Measurements from ENCODE around the gene TRIP11. TPM values are rescaled to one million over a fixed set of nuclear protein-coding genes. Genes with fewer than 3 reads are reported as not detected.
A peak's percentile ranks its signal among the peaks of the same experiment; 100 is the strongest.

The TRIP11 gene
- 65.8 and 73.6 TPM in 2 replicates for total RNA-seq (2022)
- percentile 89 among the genes with signal in this experiment for Bru-seq, nascent RNA
- BruChase-seq, experiment 1, labeled RNA remaining after a 6-hour chase: percentile 91 among the genes with signal in this experiment
- BruChase-seq, experiment 2, labeled RNA remaining after a 2-hour chase: percentile 92 among the genes with signal in this experiment
- long read RNA-seq, full-length matches to known transcripts: 32 of 54 reads
- long read RNA-seq, partial matches to known transcripts: 11 of 54 reads
- long read RNA-seq, other reads (novel, unspliced or antisense): 11 of 54 reads

DNA sequence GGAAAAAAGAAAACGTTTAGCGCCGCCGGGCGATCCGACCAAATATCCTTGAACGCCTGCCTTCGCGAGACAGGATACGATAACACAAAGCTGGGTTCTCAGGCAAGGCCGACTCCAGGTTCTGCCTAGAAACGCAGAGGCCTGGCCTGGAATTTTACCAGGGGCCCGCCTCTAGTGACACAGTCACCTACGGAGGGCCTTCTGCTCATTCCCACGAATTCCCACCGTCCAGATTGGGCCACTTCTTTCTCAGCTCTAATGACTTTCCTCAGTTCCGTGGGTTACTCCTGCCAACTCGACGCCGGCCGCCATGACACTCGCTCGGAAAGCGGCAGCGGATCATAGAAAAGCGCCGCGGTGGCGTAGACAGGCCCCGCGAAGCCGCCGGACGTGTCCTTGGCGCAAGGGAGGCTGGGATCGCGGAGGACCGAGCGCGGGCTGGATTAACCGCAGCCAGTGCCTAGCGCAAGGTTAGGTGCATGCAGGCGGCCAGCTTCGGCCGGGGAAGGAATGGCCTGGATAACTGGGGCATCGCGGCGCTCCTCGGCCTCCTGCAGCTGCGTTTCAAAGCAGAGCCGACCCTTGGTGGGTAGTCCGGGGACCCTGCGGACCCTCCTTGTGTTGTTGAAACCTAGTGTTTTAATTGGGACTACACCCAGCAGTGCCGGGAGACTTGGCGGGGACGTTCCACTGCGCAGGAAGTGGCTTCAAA, at the start of gene TRIP11:
Gene TRIP11 (minus strand): TSS at position 341 of the 712 bp plus-strand sequence. CDS start 374 bp downstream, outside the sequence.
- H3K27me3 Mint-ChIP-seq (ENCODE audit: insufficient read depth, unreplicated experiment): no peaks in the 10 kb centered on the region

DNA sequence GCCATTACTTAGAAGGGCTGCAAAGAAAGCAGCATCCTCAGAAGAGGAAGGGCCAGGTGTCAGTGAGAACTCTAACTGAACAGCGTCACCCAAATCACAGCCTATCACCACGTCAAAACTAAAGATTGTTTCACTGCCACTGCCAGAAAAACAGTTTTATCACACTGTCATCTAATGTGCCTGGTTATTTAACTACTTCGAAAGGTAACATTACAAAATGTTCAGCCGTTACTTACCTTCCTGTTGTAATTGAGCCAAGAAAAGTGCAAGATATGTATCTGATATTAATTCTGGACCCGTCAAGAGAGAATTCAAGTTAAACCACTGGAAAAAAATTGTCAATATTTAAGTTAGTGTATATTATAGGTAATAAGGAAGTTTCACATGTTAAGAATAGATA, 48.6 kb upstream of the TRIP11 start:
- no peak overlapping the region for H3K4me3 Mint-ChIP-seq (ENCODE audit: unreplicated experiment)
- no TSS peak for BruUV-seq (replicated peaks)
- no peaks in the 10 kb centered on the region for H3K4me1 Mint-ChIP-seq (ENCODE audit: insufficient read depth, unreplicated experiment)
- TF ChIP-seq, protein P1, sequence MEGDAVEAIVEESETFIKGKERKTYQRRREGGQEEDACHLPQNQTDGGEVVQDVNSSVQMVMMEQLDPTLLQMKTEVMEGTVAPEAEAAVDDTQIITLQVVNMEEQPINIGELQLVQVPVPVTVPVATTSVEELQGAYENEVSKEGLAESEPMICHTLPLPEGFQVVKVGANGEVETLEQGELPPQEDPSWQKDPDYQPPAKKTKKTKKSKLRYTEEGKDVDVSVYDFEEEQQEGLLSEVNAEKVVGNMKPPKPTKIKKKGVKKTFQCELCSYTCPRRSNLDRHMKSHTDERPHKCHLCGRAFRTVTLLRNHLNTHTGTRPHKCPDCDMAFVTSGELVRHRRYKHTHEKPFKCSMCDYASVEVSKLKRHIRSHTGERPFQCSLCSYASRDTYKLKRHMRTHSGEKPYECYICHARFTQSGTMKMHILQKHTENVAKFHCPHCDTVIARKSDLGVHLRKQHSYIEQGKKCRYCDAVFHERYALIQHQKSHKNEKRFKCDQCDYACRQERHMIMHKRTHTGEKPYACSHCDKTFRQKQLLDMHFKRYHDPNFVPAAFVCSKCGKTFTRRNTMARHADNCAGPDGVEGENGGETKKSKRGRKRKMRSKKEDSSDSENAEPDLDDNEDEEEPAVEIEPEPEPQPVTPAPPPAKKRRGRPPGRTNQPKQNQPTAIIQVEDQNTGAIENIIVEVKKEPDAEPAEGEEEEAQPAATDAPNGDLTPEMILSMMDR (IDR thresholded peaks at IDR 0.05; ENCODE audit: unreplicated experiment): no peak
- ChIA-PET POLR2A (interaction anchor here (0.6 kb wide), 1 partner anchor 414 kb away, joined by 3 read pairs; no protein-coding TSS in a partner anchor), CTCF (interaction anchor here (1.1 to 1.3 kb wide), 2 partner anchors 10 to 15 kb away, joined by 4 to 5 read pairs; no protein-coding TSS in a partner anchor)
- H3K27me3 Mint-ChIP-seq (ENCODE audit: insufficient read depth, unreplicated experiment): no peaks in the 10 kb centered on the region
- H3K36me3 Mint-ChIP-seq (ENCODE audit: insufficient read depth, unreplicated experiment): peaks cover 68% of the 10 kb centered on the region
- DNase-seq (ENCODE audit: unreplicated experiment): no peak
- no peak overlapping the region for H3K27ac Mint-ChIP-seq (ENCODE audit: low read depth, unreplicated experiment)
- H3K9me3 Mint-ChIP-seq (ENCODE audit: unreplicated experiment): no peaks in the 10 kb centered on the region
- intact Hi-C loops (cut with micrococcal nuclease): no loop called here

More for the DNA sequence above, at the start of gene TRIP11:
- H3K9me3 Mint-ChIP-seq (ENCODE audit: unreplicated experiment): no peaks in the 10 kb centered on the region
- TSS peak; percentile 65 for BruUV-seq (replicated peaks)
- CTCF ChIA-PET: interaction anchor here (0.6 to 1.2 kb wide), 2 partner anchors 61 to 388 kb away, joined by 3 to 5 read pairs; no protein-coding TSS in a partner anchor
- TF ChIP-seq, protein P1 (IDR thresholded peaks at IDR 0.05; ENCODE audit: unreplicated experiment): no peak
- H3K4me3 Mint-ChIP-seq (ENCODE audit: unreplicated experiment): peak within 1 kb of the TSS; percentile 97
- peaks cover 20% of the 10 kb centered on the region for H3K4me1 Mint-ChIP-seq (ENCODE audit: insufficient read depth, unreplicated experiment)
- intact Hi-C loops (cut with micrococcal nuclease): loop anchor here (2.0 kb wide), 1 partner anchor 67 kb away; the partner anchor contains the start of gene ATXN3
- H3K36me3 Mint-ChIP-seq (ENCODE audit: insufficient read depth, unreplicated experiment): peaks cover 6% of the 10 kb centered on the region
- H3K27ac Mint-ChIP-seq (ENCODE audit: low read depth, unreplicated experiment): peak within 1 kb of the TSS; percentile 99
- DNase-seq (ENCODE audit: unreplicated experiment): peak; percentile 91
- POLR2A ChIA-PET: interaction anchor here (0.6 to 5.3 kb wide), 27 partner anchors 8 to 1429 kb away, joined by 3 to 67 read pairs (median 5); partner anchors contain the start of genes ATXN3, CPSF2, GOLGA5 and NDUFB1

DNA sequence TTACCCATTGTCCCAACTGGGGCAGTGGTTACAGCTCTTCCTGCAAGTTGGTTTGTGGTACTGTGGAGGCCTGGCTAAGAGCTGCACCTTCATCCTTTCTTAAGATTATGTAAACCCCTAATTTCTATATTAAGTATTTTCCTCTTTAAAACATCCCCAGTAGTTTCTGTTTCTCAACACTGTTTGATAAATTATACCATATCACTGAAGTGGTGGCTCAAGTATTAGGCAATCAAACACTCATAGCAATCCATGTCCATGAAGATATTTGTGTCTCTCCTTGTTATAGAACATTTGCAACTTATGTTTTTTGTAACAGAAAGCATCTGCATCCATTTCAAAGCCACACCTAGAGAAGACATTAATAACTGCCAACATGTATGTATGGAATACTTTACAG, 34.7 kb upstream of the TRIP11 start:
- Mint-ChIP-seq H3K4me1 (ENCODE audit: insufficient read depth, unreplicated experiment) (no peaks in the 10 kb centered on the region), H3K27me3 (ENCODE audit: insufficient read depth, unreplicated experiment) (no peaks in the 10 kb centered on the region), H3K9me3 (ENCODE audit: unreplicated experiment) (no peaks in the 10 kb centered on the region), H3K4me3 (ENCODE audit: unreplicated experiment) (no peak overlapping the region), H3K27ac (ENCODE audit: low read depth, unreplicated experiment) (no peak overlapping the region), H3K36me3 (ENCODE audit: insufficient read depth, unreplicated experiment) (peaks cover 84% of the 10 kb centered on the region)
- BruUV-seq (replicated peaks): no TSS peak
- intact Hi-C loops (cut with micrococcal nuclease): no loop called here
- DNase-seq (ENCODE audit: unreplicated experiment): no peak
- ChIA-PET POLR2A (no interaction called here), CTCF (no interaction called here)
- TF ChIP-seq, protein P1 (IDR thresholded peaks at IDR 0.05; ENCODE audit: unreplicated experiment): no peak

Data from MCF 10A (cell line).